Activated CD4-positive, CD25-positive, alpha-beta regulatory T cell treated with anti-CD3 and anti-CD28 coated beads, Interleukin-2, amount 50 U/mL, for 16 hours (primary cell): ENCODE measurements around the gene CAND2.

Experiments used
- DNase-seq: peaks from one replicate; pipeline ENCODE4 v3.0.0-alpha.2; 2020; ENCODE audit warnings: low read depth, low spot score

Gene CAND2

GRCh38 chr3:12807066-12807465, 10.6 kb downstream of the CAND2 start:
- DNase-seq: no peak

DNA sequence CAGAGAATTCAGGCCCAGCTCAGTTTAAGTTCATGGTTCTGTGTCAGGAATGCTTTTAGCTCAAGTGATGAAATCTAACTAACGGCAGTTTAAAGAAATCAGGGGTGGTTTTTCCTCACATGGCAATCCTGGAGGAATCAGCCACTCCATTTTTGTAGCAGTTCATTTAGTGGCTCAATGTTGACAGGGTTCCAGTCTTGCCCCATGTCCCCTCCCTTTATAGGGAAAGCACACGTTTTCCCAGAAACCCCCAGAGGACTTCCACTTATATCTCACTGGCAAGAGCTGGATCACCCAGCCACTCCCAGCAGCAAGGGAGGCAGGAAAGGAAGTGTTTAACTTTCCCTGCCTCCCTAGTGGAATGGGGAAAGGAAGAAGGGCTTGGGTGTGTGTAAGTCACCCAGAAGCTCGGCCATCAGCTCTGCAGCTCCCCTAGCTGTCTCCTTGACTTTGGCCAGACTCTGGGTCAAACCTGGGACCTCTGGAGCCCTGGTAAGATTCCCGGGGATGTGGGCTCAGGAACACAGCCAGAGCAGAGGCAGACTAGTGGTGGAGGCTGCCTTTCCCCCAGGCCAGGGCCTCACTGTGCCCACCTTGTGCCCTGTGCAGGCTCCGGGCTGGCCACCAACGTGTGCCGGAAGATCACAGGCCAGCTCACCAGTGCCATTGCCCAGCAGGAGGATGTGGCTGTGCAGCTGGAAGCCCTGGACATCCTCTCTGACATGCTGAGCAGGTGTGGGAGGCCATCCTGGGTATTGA, 11.3 kb downstream of the CAND2 start:
- DNase-seq: no peak

DNA sequence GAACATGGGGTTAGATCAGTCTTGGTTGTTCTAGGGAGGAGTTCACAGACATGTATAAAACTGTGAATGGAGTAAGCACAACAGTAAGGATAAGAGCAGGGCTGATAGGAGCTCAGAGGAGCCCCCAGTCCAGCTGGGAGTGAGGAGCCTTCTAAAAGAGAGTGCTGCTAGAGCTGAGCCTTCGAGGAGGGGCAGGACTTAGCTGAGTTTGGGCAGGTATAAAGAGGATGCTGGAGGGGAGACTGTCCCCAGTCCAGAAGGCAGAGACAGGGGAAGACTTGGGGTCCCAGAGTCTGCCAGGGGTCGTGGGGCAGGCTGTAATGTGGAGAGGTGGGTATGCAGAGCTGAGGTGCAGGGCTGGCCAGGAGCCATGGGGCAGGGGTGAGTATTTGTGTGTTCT, 12.1 kb downstream of the CAND2 start:
- DNase-seq: no peak

DNA sequence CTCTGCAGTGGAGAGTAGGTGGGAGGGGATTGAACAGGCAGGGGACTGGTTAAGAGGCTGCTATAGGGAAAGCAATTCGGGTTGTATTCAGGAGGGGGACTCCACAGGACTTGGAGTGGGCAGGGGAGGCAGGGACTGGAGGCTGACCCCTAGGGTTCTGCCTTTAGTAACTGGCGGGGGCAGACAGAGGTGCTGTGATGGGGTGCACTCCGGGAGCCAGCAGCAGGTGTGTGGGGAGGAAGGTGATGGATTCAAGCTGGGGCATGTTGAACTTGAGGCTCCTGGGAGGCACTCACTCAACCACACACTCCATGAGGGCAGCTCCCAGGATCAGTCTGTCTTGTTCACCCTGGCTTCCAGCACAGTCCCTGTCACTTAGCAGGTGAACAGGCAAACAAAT, 12.5 kb downstream of the CAND2 start:
- no peak for DNase-seq

DNA sequence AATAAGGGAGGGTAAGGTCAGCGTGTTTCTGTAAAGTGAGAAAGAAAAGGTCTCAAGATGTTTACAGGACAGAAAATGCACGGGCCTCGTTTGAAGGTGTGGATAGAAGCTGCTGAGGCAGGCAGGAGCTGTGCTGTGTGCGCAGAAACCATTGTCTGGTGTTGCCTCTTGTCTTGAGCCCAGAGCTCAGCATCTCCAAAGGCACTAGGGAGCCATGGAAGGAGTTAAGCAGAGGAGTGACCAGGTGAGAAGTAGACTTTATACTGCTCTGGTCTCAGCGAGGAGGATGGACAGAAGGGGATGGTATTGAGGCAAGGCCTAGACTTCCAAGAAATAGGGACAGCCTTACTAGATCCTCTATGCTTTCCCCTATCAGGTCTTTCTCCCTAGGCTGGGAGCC, 13.0 kb downstream of the CAND2 start:
- no peak for DNase-seq

DNA sequence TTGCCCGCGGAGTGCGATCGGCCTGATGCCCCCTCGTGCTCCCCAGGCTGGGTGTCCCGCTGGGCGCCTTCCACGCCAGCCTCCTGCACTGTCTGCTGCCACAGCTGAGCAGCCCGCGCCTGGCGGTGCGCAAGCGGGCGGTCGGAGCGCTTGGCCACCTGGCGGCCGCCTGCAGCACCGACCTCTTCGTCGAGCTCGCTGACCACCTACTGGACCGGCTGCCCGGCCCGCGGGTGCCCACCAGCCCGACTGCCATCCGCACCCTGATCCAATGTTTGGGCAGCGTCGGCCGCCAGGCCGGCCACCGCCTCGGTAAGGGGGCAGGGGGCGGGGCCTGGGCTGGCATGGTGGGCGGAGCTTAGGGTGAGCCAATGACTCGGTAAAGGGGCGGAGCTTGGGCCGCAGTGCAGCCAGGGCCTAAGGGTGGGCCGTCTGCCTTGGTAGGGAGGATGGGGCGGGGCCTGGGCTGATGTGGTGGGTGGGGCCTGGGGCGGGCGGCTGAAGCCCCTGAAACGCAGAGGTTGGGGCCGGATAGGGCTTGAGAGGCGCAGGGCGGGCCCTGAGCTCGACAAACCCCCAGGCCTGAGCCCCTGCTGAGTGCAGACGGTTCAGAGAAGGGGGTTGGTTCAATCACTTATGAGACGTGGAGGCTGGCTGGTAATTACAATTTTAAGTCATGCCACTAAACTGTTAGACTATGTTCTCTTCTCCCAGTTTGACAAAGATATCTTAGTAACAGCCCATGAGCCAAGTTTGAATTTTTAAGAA, 13.7 kb downstream of the CAND2 start:
- peak; percentile 84 for DNase-seq

DNA sequence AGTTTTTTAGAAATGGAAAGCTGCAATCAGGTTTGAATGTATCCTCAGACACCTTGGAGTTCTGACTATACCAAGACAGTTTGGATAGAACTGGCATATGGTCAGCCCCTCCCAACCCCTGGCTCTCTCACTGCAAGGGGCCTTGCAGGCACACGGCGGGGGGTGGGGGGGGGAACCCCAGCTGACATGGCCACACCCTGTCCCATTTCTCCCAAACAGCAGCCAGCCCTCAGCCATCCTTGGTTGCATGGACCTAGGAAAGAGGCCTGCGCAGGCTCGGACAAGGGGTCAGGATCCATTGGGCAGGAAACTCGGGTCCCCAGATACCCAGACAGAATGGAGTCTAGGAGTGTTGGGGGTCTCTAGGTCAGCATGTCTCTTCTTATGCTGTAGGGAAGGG, 14.5 kb downstream of the CAND2 start:
- DNase-seq: no peak

- DNase-seq: no peak
Measured at GRCh38 chr3:12812812-12813211, 16.3 kb downstream of the CAND2 start.

DNA sequence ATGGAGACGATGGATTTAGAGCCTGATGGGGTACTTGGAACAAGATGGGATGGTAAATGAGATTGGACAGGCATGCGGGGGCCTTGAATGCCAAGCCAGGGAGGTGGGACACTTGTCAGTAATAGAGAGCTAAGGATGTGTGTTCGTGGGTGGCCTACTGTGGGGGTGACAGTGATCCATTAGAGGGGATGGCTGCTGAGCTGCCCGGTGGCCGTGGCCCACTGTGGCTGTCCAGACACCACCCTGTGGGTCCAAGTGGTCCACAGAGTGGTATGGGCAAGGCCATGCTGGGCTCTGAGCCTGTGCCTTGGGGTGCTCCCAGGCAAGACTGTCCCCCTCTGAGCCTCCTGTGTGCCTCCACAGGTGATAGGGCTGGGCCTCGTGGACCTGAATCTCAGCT, 17.5 kb downstream of the CAND2 start:
- no peak for DNase-seq

DNA sequence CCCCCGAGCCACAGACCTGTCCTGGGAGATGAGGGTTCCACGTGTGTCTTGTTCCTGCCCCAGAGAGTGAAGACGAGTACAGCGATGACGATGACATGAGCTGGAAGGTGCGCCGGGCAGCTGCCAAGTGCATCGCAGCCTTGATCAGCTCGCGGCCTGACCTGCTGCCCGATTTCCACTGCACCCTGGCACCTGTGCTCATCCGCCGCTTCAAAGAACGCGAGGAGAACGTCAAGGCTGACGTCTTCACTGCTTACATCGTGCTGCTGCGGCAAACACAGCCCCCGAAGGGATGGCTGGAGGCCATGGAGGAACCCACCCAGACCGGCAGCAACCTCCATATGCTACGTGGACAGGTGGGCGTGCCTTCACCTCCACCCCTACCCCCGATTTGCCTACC, 18.6 kb downstream of the CAND2 start:
- no peak for DNase-seq

DNA sequence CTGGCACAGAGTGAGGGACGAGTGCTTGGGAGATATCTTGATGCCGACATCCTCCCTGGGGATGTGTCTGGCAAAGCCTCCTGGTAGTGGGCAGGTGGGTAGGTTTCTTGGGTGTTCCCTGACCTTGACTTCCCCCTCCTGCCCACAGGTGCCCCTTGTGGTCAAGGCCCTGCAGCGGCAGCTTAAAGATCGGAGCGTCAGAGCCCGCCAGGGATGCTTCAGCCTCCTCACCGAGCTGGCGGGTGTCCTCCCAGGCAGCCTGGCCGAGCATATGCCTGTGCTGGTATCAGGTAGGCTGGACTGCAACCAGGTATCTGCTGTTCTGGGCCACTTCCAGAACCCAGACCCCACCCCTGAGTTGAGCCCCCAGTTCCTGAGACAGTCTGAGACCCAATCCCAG, 19.2 kb downstream of the CAND2 start:
- no peak for DNase-seq

DNA sequence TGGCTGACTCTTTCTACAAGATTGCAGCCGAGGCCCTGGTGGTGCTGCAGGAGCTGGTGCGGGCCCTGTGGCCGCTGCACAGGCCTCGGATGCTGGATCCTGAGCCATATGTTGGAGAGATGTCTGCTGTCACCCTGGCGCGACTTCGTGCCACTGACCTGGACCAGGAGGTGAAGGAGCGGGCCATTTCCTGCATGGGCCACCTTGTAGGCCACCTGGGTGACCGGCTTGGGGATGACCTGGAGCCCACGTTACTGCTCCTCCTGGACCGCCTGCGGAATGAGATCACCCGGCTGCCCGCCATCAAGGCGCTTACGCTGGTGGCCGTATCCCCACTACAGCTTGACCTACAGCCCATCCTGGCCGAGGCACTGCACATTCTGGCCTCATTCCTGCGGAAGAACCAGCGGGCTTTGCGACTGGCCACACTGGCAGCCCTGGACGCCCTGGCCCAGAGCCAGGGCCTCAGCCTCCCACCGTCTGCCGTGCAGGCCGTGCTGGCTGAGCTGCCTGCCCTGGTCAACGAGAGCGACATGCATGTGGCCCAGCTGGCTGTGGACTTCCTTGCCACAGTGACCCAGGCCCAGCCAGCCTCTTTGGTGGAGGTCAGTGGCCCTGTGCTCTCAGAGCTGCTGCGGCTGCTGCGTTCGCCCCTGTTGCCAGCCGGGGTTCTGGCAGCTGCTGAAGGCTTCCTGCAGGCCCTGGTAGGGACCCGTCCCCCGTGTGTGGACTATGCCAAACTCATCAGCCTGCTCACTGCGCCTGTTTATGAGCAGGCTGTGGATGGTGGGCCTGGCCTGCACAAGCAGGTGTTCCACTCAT, 20.3 kb downstream of the CAND2 start:
- DNase-seq: no peak

- no peak for DNase-seq
Measured at GRCh38 chr3:12817343-12817710, 20.8 kb downstream of the CAND2 start.

GRCh38 chr3:12818273-12818672, 21.8 kb downstream of the CAND2 start:
- DNase-seq: no peak

DNA sequence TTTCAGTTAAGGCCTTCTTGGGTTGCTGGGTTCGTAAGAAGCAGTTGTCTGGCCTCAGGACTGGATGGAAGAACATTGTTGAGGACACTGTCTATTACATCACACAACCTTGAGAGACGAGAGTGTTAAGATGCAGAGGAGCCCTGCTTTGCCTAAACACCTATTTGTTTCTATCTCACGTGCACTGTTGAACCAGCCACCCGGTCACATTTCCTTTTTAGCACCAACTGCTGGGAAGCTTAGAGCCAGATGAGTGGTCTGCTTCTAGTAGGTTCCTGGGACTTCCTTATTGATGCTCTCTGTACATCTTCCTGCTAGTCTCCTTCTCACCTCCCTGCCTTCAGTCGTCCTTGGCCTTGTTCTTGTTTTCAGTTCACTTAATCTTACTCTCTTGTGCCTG, 22.3 kb downstream of the CAND2 start:
- DNase-seq: no peak

- no peak for DNase-seq
Measured at GRCh38 chr3:12822725-12823373, 26.4 kb downstream of the CAND2 start.

GRCh38 chr3:12824299-12824698, 27.8 kb downstream of the CAND2 start:
- no peak for DNase-seq

- DNase-seq: no peak
Measured at GRCh38 chr3:12825156-12825555, 28.7 kb downstream of the CAND2 start.

GRCh38 chr3:12828751-12829150, 32.3 kb downstream of the CAND2 start:
- DNase-seq: no peak

DNA sequence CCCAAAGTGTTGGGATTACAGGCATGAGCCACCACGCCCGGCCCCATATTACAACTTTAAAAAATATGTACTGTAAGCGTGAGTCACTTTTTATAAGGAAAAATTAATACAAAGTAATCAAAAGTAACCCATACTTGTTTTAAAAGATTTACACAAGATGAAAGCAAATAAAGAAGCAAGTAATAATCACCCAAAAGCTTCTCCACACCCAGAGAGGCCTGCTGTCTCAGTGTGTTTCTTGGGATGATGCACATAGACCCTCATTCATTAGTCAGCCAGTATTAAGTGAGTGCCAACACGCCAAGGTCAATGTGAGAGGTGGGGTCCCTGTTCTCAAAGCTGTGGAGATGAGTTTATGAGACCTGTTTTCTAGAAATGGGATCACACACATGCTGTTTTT, 32.9 kb downstream of the CAND2 start:
- DNase-seq: no peak

GRCh38 chr3:12829886-12830784, 33.7 kb downstream of the CAND2 start:
- DNase-seq: no peak
